Measurements from ENCODE around the gene TMEM242.

DNA sequence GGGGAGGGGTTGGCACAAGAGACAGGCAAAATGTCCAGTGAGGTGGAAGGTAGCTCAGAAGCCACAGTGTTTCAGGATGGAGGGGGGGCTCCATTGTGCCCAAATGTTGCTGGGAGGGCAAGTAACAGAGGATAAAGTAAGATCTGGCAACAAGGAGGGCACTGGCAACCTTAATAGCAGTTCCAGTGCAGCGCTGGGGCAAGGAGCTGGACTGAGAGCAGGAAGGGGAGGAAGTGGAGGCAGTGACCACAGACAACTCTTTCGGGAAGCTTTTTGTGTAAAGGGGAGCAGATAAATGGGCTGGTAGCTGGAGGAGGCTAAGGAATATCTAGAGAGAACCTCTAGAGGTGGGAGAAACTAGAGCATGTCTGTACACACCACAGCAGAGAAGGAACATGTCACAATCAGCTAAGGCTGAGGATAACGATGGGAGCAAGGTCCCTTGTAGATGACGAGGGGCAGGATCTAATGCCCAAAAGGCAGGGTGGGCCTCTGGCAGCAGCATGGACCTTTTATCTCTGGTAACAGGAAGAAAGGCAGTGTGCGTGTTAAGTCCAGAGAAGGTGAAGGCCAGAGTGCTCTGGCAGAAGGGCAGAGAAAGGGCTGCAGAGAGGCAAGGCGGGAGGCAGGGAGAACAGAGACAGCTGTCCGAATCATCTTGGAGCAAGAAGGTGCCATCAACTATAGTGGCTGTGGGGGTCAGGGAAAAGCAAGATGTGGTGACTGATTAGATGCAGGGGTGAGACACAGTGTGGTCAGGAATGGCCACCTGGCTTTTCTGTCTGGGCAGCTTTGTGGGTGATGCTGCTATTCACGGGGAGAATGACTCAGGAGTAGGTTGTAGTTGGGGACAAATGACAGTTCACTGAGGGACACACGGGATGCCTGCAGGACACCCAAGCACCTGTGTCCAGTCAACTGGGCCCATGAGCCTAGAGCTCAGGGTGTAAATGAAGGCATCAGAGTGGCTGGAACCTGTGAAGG is 17.4 kb downstream of the TMEM242 start:
- TF ChIP-seq EZH2 (IDR thresholded peaks at IDR 0.05; ENCODE audit: borderline replicate concordance, low read length), result no peak
- TF ChIP-seq, protein P1, sequence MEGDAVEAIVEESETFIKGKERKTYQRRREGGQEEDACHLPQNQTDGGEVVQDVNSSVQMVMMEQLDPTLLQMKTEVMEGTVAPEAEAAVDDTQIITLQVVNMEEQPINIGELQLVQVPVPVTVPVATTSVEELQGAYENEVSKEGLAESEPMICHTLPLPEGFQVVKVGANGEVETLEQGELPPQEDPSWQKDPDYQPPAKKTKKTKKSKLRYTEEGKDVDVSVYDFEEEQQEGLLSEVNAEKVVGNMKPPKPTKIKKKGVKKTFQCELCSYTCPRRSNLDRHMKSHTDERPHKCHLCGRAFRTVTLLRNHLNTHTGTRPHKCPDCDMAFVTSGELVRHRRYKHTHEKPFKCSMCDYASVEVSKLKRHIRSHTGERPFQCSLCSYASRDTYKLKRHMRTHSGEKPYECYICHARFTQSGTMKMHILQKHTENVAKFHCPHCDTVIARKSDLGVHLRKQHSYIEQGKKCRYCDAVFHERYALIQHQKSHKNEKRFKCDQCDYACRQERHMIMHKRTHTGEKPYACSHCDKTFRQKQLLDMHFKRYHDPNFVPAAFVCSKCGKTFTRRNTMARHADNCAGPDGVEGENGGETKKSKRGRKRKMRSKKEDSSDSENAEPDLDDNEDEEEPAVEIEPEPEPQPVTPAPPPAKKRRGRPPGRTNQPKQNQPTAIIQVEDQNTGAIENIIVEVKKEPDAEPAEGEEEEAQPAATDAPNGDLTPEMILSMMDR (conservative IDR thresholded peaks at IDR 0.05 in 1 of 2, IDR thresholded peaks at IDR 0.05 in 1 of 2; ENCODE audit: extremely low read depth in 1 of 2, insufficient read depth in 1 of 2, low read depth in 1 of 2, low read length in 2 of 2), result no peak
